ENCODE measurements around the gene LZTFL1.

- TF ChIP-seq CTCF (IDR thresholded peaks at IDR 0.05) (no peak), POLR2A (IDR thresholded peaks at IDR 0.05) (no peak)
These were observed 26.7 kb upstream of the LZTFL1 start for GRCh38 chr3:45868650-45869049.

Data from esophagus squamous epithelium (tissue), 4 donors.